Measurements from ENCODE around the gene CTTNBP2.

GRCh38 chr7:117808910-117809705, 64.1 kb downstream of the CTTNBP2 start:
- no peak for TF ChIP-seq CTCF (IDR thresholded peaks at IDR 0.05)
- no peak for TF ChIP-seq SIN3A (IDR thresholded peaks at IDR 0.05; ENCODE audit: borderline replicate concordance, low read depth, low read length)
- no peak for TF ChIP-seq RCOR1 (IDR thresholded peaks at IDR 0.05; ENCODE audit: low read length)
- no peak for TF ChIP-seq PBX3 (IDR thresholded peaks at IDR 0.05)
- no peak for TF ChIP-seq EP300 (IDR thresholded peaks at IDR 0.05; ENCODE audit: borderline replicate concordance in 1 of 2, low read depth in 1 of 2, low read length in 1 of 2)
- TF ChIP-seq FOXJ3 (CRISPR knock-in tag; IDR thresholded peaks at IDR 0.05) = no peak
- TF ChIP-seq YY1 (IDR thresholded peaks at IDR 0.05; ENCODE audit: low read depth) = no peak
